ENCODE data around the gene MACROH2A1. TPM values are rescaled to one million over a fixed set of nuclear protein-coding genes. Genes with fewer than 3 reads are reported as not detected.

Gene MACROH2A1
- total RNA-seq, 4 donors from 2014 or later: 196 to 251 (median 209) TPM

- H3K27ac ChIP-seq: no peak overlapping the region
- no peaks in the 10 kb centered on the region for H3K27me3 ChIP-seq
- TF ChIP-seq POLR2A (IDR thresholded peaks at IDR 0.05) (no peak), CTCF (IDR thresholded peaks at IDR 0.05) (no peak), POLR2AphosphoS5 (IDR thresholded peaks at IDR 0.05) (no peak), EP300 (IDR thresholded peaks at IDR 0.05) (no peak)
- no peak for DNase-seq (ENCODE audit: low spot score in 2 of 2)
- peaks cover 15% of the 10 kb centered on the region for H3K36me3 ChIP-seq
- no peaks in the 10 kb centered on the region for H3K9me3 ChIP-seq
- peaks cover 17% of the 10 kb centered on the region for H3K4me1 ChIP-seq
- WGBS: 96% methylated on average over 4 of the region's 5 CpGs
- no peak overlapping the region for H3K4me3 ChIP-seq
These were observed 70.8 kb downstream of the MACROH2A1 start for GRCh38 chr5:135328128-135328687.

DNA sequence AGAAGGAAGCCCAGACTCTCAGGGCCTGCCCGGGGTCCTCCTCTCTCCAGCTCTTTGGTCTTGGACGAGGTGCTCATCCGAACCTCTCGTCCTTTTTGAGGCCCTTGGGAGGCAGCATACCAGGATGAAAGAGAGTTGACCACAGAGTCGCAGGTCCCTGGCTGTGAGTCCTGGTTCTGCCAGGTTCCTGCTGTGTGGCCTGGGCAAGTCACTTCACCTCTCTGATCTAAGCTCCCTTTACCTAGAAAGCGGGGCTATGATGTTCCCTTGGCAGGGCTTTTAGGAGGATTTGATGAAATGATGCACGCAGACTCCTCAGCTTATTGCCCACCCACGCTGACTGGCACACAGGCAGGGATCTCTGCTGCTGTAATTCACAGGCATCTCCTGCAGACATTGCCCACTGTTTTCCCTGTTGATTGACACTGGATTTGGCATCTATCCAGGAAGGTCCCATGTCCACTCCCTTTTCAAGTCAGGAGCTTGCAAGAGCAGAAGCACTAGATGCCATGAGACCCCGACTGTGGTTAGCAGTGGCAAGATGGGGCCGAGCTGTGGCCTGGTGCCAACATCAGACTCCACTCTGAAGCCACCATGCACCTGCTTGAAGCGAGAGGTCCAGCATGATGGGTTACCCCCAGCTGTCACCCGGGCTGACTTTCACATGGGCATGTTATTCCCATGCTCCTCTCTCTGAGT is 71.5 kb downstream of the MACROH2A1 start:
- peak in 1 of 2 donors; percentile 40 for DNase-seq (ENCODE audit: low spot score in 2 of 2)
- Histone ChIP-seq H3K4me1 (peaks cover 17% of the 10 kb centered on the region), H3K4me3 (no peak overlapping the region), H3K9me3 (no peaks in the 10 kb centered on the region), H3K27me3 (no peaks in the 10 kb centered on the region), H3K27ac (no peak overlapping the region), H3K36me3 (peaks cover 15% of the 10 kb centered on the region)
- 90% methylated on average over 11 of the region's 12 CpGs for WGBS
- TF ChIP-seq EP300 (IDR thresholded peaks at IDR 0.05) (no peak), CTCF (IDR thresholded peaks at IDR 0.05) (no peak), POLR2AphosphoS5 (IDR thresholded peaks at IDR 0.05) (no peak), POLR2A (IDR thresholded peaks at IDR 0.05) (no peak)

DNA sequence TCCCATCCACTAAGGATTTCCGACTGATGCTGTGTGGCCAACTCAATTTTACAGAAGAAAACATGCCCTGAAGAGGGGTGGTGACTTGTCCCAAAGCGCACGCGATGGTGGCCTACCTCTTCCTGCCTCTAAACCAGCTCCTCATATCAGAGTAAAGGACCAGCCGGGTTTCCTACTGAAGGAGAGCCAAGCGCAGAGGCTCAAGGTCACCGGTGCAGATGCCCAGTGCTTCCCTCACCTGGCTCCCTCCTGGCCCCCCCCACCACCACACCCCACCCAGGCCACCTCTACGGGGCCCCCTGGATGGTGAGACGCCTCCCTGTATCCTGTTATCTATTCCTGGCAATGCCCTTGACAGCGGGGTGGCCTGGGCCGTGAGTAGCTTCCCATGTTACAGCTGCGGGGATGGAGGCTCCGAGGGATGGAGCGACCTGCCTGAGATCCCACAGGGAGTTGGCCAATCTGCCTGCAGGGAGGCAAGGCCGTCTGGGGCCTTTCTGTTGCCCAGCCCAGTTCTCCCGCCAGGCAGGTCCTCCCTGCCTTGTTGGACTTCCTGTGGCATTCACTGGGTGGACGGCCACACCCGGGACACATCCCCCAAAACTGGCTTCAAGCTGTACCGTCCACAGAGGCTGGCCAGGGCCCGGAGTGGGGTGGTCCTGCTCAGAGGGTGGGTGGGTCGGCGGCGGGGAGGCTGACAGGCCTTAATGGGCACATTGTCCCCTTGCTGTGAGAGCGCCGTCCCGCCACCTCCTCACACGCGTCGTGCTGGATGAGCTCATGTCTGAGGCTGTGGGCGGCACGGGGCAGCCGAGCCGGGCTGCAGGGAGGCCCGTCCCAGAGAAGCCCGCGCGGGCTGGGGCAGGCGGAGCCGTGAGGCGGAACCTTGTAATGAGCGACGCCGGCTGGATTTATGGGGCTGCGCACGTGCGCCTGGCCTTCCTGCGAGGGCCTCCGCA is 72.5 kb downstream of the MACROH2A1 start:
- 50% methylated on average over 26 of the region's 48 CpGs for WGBS
- TF ChIP-seq CTCF (IDR thresholded peaks at IDR 0.05) (no peak), POLR2AphosphoS5 (IDR thresholded peaks at IDR 0.05) (no peak), EP300 (IDR thresholded peaks at IDR 0.05) (no peak), POLR2A (IDR thresholded peaks at IDR 0.05) (no peak)
- peaks cover 17% of the 10 kb centered on the region for H3K4me1 ChIP-seq
- no peak overlapping the region for H3K4me3 ChIP-seq
- H3K36me3 ChIP-seq: peaks cover 13% of the 10 kb centered on the region
- no peaks in the 10 kb centered on the region for H3K27me3 ChIP-seq
- no peaks in the 10 kb centered on the region for H3K9me3 ChIP-seq
- no peak overlapping the region for H3K27ac ChIP-seq
- peak in 1 of 2 donors; percentile 59 for DNase-seq (ENCODE audit: low spot score in 2 of 2)

DNA sequence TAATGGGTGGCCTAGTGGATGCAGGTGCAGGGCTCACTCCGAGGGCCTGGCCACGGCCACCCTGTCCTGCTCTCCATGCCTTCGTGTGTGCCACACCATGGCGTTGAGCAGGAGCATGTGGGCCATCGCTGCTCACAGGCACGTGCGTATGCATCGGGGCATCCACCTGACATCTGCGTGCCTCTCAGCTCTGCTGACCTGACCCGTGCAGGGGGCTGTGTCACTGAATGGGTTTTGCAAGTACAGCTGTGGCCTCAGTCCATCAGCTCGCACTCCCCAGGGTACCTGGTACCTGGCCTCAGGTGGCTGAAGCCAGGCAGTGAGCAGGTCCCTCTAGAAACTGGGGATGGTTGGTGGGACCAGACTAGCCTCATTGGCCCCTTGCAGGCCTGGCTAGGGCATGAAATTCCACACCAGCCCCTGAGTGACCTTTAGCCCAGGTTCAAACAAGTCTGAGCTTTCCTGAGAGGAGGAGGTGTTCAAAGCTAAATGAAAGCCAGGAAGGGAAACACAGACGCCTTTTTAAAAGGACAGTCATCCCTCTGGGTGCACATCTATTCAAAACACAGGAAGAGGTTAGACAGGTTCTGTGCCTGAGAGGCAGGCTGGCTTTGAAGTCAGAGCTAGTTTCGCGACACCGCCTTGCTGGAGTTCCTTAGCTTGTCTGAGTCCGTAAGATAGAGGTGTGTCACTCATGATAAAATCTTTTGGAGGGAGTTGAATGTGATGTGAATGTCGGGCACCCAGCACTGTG is 74.0 kb downstream of the MACROH2A1 start:
- peaks cover 17% of the 10 kb centered on the region for H3K4me1 ChIP-seq
- no peak overlapping the region for H3K4me3 ChIP-seq
- peak in 1 of 2 donors; percentile 49 for DNase-seq (ENCODE audit: low spot score in 2 of 2)
- H3K27ac ChIP-seq: no peak overlapping the region
- H3K9me3 ChIP-seq: no peaks in the 10 kb centered on the region
- TF ChIP-seq EP300 (IDR thresholded peaks at IDR 0.05): no peak
- TF ChIP-seq CTCF (IDR thresholded peaks at IDR 0.05): no peak
- no peak for TF ChIP-seq POLR2A (IDR thresholded peaks at IDR 0.05)
- no peak for TF ChIP-seq POLR2AphosphoS5 (IDR thresholded peaks at IDR 0.05)
- peaks cover 2% of the 10 kb centered on the region for H3K36me3 ChIP-seq
- no peaks in the 10 kb centered on the region for H3K27me3 ChIP-seq
- 60% methylated on average over 14 of the region's 17 CpGs for WGBS
